Measurements from ENCODE around the gene OSTF1.

OSTF1 gene

DNA sequence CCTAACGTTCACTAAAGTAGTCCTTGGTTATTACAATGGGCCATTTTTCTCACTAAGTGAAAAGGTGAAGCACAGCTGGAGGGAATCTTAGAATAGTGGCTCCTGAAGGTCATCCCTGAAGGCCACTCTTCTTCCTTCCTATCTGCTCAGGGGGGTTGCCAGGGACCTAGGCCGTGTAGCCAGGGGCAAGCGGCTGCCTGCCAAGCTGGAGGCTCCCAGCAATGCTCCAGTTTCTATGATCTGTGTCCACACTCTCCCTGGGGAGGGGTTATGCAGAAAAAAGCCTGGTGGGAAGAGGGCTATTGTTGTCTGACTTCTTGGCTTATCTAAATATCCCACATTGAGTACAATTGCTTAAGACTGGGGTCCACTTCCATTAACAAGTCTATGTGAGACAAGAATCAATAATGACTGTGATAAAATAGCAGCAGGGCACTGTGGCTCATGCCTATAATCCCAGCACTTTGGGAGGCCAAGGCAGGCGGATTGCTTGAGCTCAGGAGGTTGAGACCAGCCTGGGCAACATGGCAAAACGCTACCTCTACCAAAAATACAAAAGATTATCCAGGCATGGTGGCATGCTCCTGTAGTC lies 4.1 kb upstream of the OSTF1 start:
- DNase-seq (ENCODE audit: low read depth in 2 of 3, low spot score in 2 of 3) = no peak

DNA sequence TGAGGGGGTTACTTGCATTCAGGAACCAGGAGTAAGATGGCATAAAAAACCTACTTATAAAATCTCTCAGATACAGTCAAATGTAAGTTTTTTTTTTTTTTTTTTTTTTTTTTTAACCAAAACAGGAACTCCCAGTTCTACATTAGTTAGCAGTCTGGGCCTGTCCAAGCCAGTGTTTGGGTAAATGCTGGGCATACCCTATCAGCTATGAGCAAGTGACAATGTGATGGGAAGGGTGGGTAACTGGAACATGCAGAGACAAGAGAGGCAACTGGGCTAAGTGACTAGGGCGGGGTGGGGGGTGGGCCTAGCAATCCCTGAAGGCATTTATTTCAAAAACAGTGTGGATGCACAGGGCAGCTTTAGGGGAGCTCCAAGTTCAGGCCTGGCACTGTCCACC lies 2.7 kb upstream of the OSTF1 start:
- no peak for DNase-seq (ENCODE audit: low read depth in 2 of 3, low spot score in 2 of 3)

DNA sequence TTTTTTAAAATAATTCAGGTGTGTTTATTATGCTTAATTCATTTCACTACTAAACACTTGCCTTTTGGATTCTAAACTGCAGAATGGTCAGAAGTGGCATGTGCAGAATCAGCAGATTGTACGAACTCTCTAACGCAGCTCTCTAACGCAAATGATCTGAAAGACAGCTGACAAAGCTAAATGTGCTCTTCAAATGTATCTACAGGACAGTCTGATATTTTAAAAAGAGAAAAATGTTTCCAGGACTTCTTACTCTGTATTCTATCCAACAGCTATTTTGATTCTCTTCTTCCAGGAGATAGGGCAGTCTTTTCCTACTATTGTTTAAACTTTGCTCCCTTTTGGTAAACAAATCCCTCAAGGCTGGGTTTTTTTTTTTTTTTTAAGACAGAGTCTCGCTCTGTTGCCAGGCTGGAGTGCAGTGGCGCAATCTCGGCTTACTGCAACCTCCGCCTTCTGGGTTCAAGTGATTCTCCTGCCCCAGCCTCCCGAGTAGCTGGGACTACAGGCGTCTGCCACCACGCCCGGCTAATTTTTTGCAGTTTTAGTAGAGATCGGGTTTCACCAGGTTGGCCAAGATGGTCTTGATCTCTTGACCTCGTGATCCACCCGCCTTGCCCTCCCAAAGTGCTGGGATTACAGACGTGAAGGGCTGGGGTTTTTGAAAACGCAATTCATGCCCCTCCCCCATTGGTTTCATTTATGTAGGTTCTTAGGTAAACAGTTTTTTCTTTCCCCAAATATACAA lies 1.6 kb upstream of the OSTF1 start:
- no peak for DNase-seq (ENCODE audit: low read depth in 2 of 3, low spot score in 2 of 3)

DNA sequence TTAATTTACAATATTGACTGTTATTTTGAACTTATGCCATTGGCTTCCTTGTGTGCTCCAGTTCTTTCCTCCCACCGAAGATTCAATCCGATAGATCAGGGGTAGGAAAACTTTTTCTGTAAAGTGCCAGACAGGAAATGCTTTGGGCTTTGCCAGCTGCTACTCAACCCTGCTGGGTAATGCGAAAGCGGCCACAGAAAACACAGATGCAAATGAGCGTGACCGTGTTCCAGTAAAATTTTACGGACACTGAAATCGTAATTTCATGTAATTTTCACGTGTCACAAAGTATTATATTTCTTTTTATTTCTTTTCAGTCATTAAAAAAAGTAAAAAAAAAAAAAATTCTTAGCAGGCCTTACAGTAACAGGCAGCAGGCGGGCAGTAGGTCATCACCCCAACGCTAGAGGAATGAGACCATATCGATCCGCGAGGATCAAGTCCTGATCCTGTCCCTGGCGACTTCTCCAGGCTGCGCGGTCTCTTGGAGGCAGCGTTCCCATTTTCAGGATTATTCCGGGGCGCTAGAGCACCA lies 958 bp upstream of the OSTF1 start:
- peak in 1 of 3 experiments; percentile 3 for DNase-seq (ENCODE audit: low read depth in 2 of 3, low spot score in 2 of 3)

DNA sequence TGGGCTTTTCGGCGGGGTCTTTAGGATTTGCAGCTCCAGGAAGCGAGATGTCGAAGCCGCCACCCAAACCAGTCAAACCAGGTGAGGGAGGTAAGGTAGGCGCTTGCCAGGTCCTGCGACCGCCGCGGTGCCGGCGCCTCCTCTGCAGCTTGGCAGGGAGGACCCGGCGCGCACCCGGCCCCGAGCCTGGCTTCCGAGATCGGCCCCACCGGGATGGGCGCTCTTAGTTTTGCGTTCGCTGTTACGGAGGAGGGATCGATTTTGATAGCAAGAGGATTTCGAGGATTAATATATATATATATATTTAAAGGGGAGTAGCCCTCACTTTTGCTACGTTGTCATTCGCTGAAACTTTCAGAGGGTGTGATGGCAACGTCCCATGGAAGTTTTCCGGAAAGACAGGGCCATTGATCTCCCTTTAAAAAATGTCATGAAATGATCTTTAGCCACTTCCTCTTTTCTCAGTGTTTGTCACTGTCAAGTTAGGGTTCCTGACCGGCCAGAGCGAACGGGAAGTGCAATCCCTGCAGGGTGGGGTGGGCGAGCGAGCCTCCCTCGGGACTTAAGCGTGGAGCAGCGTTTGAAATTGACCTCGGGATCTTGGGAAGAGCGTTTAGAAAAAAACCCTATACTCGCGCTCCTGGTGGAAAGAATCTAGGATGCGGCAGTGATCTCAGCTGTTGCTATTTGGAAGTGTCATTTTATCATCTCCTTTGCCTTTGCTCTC lies 495 bp downstream of the OSTF1 start:
- peak in 1 of 3 experiments; percentile 10 for DNase-seq (ENCODE audit: low read depth in 2 of 3, low spot score in 2 of 3)

DNA sequence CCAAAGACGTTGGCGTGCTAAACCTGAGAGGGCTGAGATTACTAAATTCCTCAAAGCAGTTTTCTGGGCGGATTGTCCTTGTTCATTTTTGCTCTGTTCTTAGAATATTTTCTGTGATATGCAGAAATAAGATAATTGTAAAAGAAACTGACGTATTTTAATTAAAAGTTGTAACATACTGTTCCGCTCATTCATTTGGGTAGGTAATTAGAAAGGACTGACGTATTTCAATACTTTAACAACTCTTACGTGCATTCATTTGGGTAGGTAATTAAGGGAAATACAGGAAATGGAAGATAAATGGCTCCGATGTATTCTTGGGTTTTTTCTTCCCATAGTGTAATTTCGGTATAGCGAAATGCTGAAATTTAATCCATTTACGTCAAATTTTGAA lies 1.1 kb downstream of the OSTF1 start:
- DNase-seq (ENCODE audit: low read depth in 2 of 3, low spot score in 2 of 3) = no peak

DNA sequence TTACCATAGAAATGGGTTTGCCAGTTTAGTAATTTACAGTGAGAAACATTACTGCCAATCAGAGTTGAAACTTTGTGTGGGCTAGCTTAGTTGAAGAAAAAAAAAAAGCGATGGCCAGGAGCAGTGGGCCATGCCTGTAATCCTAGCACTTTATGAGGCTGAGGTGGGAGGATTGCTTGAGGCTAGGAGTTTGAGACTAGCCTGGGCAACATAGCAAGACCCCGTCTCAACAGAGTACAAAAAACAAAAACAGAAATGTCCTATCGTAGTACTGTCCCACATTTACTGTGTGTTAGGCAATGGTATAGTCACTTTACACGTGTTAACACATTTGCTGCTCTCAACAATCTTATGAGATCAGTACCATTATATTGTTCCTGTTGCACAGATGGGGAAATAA lies 2.3 kb downstream of the OSTF1 start:
- no peak for DNase-seq (ENCODE audit: low read depth in 2 of 3, low spot score in 2 of 3)

DNA sequence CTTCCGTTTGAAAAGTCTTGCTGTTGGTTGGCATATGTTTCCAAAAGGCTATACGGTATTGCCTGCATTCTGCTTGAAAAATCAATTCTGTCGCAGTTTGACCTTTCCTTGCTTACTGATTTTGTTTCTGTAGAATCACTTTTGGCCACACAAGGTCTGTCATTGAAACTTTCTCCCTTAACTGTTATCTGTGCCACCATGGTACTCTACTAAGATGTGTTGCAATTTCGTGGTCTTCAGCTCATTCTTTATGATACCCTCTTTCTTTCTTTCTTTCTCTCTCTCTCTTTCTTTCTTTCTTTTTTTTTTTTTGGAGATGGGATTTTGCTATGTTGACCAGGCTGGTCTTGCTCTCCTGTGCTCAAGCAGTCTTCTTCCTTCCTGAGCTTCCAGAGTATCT lies 4.5 kb downstream of the OSTF1 start:
- DNase-seq (ENCODE audit: low read depth in 2 of 3, low spot score in 2 of 3) = no peak

DNA sequence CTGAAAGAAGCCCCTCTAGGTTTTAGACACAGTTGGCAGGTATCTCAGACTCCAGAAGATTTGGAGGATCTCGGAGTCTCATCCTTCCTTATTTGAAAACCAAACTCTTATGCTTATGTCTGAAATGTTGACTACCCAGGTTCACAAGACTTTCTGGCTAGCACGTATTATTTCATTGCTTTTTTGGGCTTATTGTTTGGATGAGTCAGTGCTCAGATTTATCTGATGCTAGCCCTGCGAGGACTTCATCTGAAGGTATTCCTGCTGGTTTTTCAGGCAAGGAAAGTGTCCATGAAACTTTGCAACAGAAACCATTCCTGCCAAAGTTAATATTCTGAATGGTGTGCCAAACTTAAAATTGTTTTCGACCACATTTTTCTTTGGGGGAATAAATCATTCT lies 8.5 kb downstream of the OSTF1 start:
- no peak for DNase-seq (ENCODE audit: low read depth in 2 of 3, low spot score in 2 of 3)

DNA sequence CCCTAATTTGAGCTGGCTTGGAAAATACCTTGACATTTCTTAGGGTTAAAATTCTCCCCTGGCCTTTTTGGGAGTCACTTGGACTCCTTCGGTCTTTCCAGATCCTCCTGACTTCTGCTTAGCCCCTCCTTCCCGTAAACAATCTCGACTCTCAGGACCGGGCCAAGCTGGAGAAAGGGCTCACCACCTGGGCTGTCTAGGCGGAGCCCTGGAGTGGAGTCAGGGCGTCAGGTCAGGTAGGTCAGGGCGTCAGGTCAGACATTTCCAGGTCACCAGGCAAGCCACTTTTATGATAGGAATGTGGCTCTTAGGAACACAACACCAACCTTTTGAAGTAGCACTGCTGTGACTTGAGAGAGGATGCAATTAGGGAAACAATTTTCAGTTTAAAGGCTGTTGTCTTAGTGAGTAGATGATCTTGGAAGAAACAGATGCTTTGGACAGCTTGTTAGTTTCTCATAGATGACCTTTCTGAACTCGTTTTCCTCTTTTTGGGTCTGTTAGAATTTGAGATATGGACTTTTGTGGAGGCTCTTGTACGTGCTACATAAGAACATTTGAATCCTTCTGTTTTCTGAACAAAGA lies 12.8 kb downstream of the OSTF1 start:
- no peak for DNase-seq (ENCODE audit: low read depth in 2 of 3, low spot score in 2 of 3)

DNA sequence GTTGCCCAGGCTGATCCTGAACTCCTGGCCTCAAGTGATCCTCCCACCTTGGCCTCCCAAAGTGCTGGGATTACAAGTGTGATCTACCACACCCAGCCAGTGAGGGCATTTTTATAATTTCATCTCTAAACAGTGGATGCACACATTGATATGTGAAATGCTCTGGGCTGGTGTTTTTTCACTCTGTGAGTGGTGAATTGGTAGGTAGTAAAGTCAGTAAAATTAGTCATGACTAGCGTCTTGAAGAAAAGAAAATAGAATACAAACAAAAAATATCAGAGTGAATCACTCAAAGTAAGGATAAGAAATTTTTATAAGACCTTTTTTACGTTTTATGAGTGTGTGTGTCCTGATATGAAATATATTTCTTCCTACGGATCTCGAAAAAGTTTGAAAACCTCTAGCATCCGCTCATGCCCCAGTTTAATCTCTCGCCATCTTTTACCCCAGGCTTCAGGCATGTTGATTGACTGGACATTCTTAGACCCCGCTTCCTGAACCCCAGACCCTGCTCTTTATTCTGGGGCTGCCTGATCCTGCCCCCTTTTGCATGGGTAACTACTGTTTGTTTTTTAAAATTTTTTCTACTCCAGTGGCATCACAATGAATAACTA lies 14.0 kb downstream of the OSTF1 start:
- DNase-seq (ENCODE audit: low read depth in 2 of 3, low spot score in 2 of 3) = no peak

DNA sequence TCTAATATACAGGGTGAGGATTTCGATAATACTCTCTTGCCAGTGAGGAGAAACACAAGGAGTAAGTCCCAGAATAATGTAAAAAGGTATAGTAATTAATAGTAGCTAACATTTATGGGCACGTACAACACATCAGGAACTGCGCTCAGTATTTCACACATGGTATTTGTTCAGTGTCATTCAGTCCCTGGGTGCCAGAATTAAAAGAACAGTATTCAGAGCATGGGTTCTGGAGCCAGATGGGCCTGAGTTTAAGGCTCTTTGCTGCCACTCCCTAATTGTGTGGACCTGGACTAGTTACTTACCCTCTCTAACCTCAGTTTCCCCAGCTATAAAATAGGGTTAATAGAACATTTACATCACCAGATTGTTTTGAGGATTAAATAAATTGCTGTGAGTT lies 16.3 kb downstream of the OSTF1 start:
- no peak for DNase-seq (ENCODE audit: low read depth in 2 of 3, low spot score in 2 of 3)

DNA sequence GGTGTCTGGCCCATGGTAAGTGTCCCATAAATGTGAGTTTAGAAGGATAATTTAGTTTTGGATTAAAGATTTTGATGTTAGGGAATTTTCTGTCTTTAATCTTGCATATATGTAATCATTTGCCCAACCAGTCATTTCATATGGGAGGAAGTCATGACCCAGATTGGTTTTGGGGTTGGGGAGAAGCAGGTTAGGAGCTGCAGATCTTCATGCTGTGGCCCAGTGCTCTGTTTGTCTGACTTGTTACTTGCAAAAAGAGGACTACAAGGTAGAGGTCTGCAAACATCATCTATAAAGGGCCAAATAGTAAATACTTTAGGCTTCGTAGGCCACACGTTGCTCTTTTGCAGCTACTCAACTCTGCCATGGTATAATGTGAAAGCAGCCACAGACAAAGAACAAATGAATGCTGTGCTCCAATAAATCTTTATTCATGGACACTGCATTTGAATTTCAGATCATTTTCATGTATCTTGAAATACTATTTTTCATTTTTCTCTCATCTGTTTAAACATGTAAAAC lies 16.8 kb downstream of the OSTF1 start:
- DNase-seq (ENCODE audit: low read depth in 2 of 3, low spot score in 2 of 3) = no peak

DNA sequence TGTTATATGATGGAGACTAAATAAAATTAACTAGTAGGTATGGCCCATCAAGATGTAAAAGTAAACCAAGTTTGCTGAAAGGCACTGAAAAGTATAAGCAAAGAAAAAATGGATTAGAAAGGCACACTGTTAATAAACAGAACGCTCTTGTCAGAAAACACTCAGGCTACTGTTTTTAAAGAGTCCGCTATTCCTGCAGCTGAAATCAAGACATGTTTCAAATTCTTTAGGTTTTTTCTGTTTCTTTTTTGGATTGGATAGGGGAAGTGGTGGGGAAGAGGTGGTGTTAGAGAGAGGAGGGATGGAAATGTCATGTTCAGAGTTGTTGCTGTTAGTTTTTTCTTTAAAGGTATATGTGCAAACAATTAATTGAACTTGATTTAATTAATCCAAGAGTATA lies 17.5 kb downstream of the OSTF1 start:
- DNase-seq (ENCODE audit: low read depth in 2 of 3, low spot score in 2 of 3) = no peak

DNA sequence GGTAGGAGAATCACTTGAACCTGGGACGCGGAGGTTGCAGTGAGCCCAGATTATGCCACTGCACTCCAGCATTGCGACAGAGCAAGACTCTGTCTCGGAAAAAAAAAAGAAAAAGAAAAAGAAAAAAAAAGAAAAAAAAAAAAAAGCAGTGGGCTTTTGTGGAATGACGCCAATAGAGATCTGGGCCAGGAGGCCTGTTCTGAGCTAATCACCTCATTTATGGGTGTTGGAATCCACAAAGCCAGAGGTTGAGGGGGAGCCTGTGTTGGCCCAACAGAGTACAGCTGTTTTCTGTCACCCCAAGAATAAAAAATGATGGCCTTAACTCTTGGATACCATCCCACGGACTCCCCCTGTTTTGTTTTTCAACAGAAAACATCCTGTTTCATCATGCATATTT lies 18.5 kb downstream of the OSTF1 start:
- DNase-seq (ENCODE audit: low read depth in 2 of 3, low spot score in 2 of 3) = no peak

DNA sequence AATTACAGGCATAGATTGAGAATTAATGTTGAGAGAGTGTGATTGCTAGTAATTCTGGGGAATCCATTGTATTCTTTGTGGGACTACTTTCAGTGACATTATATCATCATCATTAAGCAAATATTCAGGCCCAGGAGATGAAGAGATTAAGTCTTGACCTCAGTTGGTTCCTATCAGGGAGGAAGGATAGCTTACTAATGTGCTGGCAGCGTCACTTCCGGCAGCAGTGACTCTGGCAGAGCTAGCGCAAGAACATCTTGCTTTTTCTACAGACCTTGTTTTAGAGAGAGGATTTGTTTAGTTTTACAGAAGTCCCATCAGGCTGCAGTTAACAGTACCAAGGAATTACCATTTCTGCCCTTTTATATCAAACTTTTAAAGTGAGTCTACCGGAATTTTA lies 20.3 kb downstream of the OSTF1 start:
- DNase-seq (ENCODE audit: low read depth in 2 of 3, low spot score in 2 of 3) = no peak

DNA sequence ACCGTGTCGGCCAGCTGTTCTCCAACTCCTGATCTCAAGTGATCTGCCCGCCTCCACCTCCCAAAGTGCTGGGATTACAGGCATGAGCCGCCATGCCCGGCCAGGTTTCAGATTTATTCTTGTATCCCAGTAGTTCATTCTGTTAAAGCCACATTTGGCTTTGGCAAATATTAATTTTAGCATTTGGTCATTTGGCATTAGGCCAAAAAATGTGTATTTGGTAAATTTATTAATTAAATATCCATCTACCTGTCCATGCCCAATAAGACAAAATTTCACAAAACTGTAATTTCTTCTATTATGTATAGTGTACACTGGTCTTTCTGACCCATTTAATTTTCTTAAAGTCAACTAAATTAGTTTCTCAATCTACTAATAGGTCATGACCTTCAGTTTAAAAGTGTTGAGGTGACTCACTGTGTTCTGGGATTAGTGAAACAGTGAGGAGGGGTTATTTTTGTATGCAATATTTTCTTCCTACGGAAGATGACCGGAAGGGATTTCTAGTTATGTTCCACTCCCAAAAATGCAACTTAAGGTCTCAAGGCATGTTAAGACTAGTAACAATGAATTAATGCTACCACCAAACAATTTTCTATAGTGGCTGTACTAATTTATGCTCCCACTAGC lies 21.0 kb downstream of the OSTF1 start:
- DNase-seq (ENCODE audit: low read depth in 2 of 3, low spot score in 2 of 3) = no peak

DNA sequence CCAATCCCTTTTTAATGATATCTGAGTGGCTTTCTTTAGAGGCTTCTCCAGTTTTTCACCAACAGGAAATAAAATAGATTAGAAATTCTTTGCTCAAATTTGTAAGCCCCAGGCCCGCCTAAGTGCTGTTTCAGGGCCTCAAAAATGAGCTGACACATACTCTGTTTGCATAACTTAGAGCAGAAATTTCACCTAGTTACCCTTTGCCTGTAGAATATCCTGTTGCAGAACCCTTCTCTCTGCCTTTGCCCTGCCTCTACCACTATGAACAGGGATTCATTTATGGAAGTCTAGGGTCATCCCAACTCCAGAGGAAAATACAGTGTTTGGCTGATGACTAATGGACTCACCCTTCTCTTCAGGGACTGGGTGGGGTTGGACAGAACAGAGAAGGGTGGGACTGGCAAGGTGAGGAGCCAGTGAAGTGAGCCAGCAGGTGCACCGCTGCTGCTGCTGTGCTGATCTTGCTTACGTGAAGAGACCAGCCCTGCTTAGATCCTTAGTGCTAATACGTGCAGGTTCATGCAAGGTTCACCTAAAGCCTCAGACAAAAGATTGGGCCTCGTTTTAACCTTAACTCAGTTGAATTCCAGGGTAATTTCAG lies 22.8 kb downstream of the OSTF1 start:
- DNase-seq (ENCODE audit: low read depth in 2 of 3, low spot score in 2 of 3) = no peak

DNA sequence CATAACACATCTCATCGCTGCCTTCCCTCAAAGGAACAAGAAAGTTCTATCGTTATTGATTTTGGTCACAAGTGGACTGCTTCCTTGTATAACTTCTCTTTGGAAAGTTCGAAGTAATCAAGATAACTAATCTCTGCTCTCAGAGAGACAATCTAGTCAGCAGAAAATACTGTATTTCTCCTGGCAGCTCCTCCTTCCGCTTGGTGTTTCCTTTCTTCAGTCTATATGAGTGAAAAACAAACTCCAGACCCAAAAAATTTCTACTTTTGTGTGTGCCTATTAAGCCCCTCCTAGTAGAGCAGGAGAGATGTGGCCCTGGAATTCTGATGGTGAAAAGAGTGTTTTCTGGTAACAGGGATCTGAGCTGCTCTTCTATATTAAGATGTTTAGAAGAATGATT lies 24.5 kb downstream of the OSTF1 start:
- no peak for DNase-seq (ENCODE audit: low read depth in 2 of 3, low spot score in 2 of 3)

DNA sequence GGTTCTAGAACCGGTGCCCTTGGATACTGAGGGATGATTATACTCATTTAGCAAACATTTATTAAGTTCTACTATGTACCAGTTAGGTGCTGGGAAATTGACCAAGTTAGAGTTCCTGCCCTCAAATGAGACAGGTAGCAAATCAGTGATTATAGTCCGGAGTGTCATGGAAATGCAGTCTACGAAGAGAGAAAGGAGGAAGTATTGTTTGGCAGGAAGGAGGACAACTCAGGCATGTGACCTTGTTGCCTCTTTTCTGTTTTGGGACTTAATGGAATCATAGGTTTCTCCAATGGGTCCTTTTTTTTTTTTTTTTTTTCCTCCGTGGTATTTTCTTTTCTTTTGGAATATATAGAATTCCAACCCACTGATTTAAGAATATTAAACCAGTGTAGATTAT lies 28.0 kb downstream of the OSTF1 start:
- no peak for DNase-seq (ENCODE audit: low read depth in 2 of 3, low spot score in 2 of 3)

Data from activated CD8-positive, alpha-beta memory T cell treated with anti-CD3 and anti-CD28 coated beads for 48 hours (primary cell).